ENCODE results near the gene CLINT1. TPM values are rescaled to one million over a fixed set of nuclear protein-coding genes. Genes with fewer than 3 reads are reported as not detected.

Gene CLINT1
- total and polyA plus RNA-seq, 5 experiments from 2014 or later, result 64.7 to 75.5 (median 65.7) TPM

DNA sequence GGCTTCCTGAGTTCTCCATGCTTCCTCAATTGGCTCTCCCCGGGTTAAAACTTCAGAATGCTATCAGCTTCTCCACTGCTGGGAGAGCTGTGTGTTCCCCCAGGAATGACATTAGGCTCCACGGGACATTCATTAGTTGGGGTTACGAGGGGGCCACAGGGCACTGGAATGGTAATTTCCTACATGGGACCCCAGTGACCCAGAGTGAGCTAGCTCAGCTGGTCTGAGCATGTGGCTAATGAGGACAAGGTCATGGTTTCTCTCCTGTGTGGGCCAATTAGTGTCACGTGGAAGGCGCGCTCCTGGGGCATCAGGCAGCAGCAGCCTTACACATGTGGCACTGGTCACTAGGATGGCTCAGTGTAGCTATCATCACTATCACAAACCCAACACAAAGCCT lies 94.4 kb downstream of the CLINT1 start:
- H3K27me3 Mint-ChIP-seq, result peaks cover 0 to 1% (median 0%) of the 10 kb centered on the region in 5 donors
- no peak for DNase-seq
- ATAC-seq, result no peak
- H3K36me3 Mint-ChIP-seq, result peaks cover 0 to 6% (median 0%) of the 10 kb centered on the region in 3 donors
- H3K27ac Mint-ChIP-seq, result no peak overlapping the region
- POLR2A ChIA-PET, result no interaction called here
- H3K4me3 Mint-ChIP-seq, result no peak overlapping the region
- H3K9me3 Mint-ChIP-seq, result no peaks in the 10 kb centered on the region
- peaks cover 0 to 6% (median 2%) of the 10 kb centered on the region in 4 donors for H3K4me1 Mint-ChIP-seq

GRCh38 chr5:157761690-157762621 lies 97.0 kb downstream of the CLINT1 start:
- H3K27ac Mint-ChIP-seq, result no peak overlapping the region
- H3K36me3 Mint-ChIP-seq, result peaks cover 0 to 19% (median 5%) of the 10 kb centered on the region in 3 donors

GRCh38 chr5:157758706-157759105 lies 100.2 kb downstream of the CLINT1 start:
- peaks cover 0 to 6% (median 2%) of the 10 kb centered on the region in 4 donors for H3K4me1 Mint-ChIP-seq

More at GRCh38 chr5:157761690-157762621, 97.0 kb downstream of the CLINT1 start:
- ATAC-seq (peak; percentile 81 to 90), DNase-seq (peak in 4 of 10 donors; percentile 17 to 42 (median 40))
- no peaks in the 10 kb centered on the region for H3K27me3 Mint-ChIP-seq
- peaks cover 0 to 6% (median 2%) of the 10 kb centered on the region in 4 donors for H3K4me1 Mint-ChIP-seq
- H3K4me3 Mint-ChIP-seq, result no peak overlapping the region
- no peaks in the 10 kb centered on the region for H3K9me3 Mint-ChIP-seq
- POLR2A ChIA-PET, result no interaction called here

DNA sequence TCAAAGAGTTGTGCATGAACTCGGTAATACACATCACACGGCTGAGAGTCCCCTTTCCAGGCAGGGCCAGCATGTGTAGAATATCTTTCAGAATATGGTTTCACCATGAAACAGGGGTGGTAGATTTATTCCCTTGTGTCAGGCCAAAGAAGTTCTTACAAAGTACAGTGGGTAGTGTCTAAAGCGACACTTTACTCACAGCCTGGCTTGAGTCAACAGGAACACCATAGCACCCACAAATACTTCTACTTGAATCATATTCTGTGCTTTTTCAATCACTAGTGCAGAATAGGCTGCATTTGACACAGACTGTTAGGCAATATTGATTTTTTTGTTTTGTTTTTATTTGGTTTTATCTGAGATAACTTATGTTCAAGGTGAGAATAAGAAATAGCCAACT lies 102.8 kb downstream of the CLINT1 start:
- H3K36me3 Mint-ChIP-seq, result peaks cover 0 to 68% (median 26%) of the 10 kb centered on the region in 3 donors
- POLR2A ChIA-PET, result no interaction called here
- no peak for ATAC-seq

More at GRCh38 chr5:157758706-157759105, 100.2 kb downstream of the CLINT1 start:
- H3K9me3 Mint-ChIP-seq, result no peaks in the 10 kb centered on the region
- DNase-seq, result no peak
- H3K36me3 Mint-ChIP-seq, result peaks cover 0 to 46% (median 17%) of the 10 kb centered on the region in 3 donors
- H3K4me3 Mint-ChIP-seq, result no peak overlapping the region
- peak overlapping the region in 2 of 10 donors; percentile 10 to 11 for H3K27ac Mint-ChIP-seq
- H3K27me3 Mint-ChIP-seq, result no peaks in the 10 kb centered on the region
- POLR2A ChIA-PET, result no interaction called here
- no peak for ATAC-seq

GRCh38 chr5:157750320-157750719 lies 108.6 kb downstream of the CLINT1 start:
- POLR2A ChIA-PET, result no interaction called here
- Mint-ChIP-seq H3K9me3 (no peaks in the 10 kb centered on the region), H3K4me3 (no peak overlapping the region), H3K27ac (no peak overlapping the region), H3K4me1 (peaks cover 2 to 5% (median 4%) of the 10 kb centered on the region in 4 donors), H3K27me3 (no peaks in the 10 kb centered on the region), H3K36me3 (peaks cover 0 to 34% (median 14%) of the 10 kb centered on the region in 3 donors)
- ATAC-seq (no peak), DNase-seq (no peak)

More for the DNA sequence above, 102.8 kb downstream of the CLINT1 start:
- Mint-ChIP-seq H3K9me3 (no peaks in the 10 kb centered on the region), H3K27me3 (no peaks in the 10 kb centered on the region), H3K4me3 (no peak overlapping the region), H3K27ac (no peak overlapping the region), H3K4me1 (no peaks in the 10 kb centered on the region)
- DNase-seq, result no peak

GRCh38 chr5:157749462-157749799 lies 109.5 kb downstream of the CLINT1 start:
- no peaks in the 10 kb centered on the region for H3K9me3 Mint-ChIP-seq

GRCh38 chr5:157748760-157749461 lies 110.0 kb downstream of the CLINT1 start:
- POLR2A ChIA-PET, result no interaction called here
- Mint-ChIP-seq H3K4me3 (no peak overlapping the region), H3K4me1 (peaks cover 9 to 16% (median 15%) of the 10 kb centered on the region in 4 donors), H3K9me3 (no peaks in the 10 kb centered on the region), H3K27ac (no peak overlapping the region), H3K36me3 (peaks cover 0 to 22% (median 9%) of the 10 kb centered on the region in 3 donors), H3K27me3 (no peaks in the 10 kb centered on the region)
- no peak for DNase-seq
- no peak for ATAC-seq

More at GRCh38 chr5:157749462-157749799, 109.5 kb downstream of the CLINT1 start:
- H3K4me3 Mint-ChIP-seq, result no peak overlapping the region
- H3K27me3 Mint-ChIP-seq, result no peaks in the 10 kb centered on the region
- peaks cover 6 to 13% (median 12%) of the 10 kb centered on the region in 4 donors for H3K4me1 Mint-ChIP-seq
- H3K27ac Mint-ChIP-seq, result no peak overlapping the region
- no peak for ATAC-seq
- peaks cover 0 to 27% (median 9%) of the 10 kb centered on the region in 3 donors for H3K36me3 Mint-ChIP-seq
- DNase-seq, result no peak
- POLR2A ChIA-PET, result no interaction called here

- ATAC-seq, result no peak
- Mint-ChIP-seq H3K4me1 (peaks cover 9 to 19% (median 17%) of the 10 kb centered on the region in 4 donors), H3K27ac (no peak overlapping the region), H3K27me3 (no peaks in the 10 kb centered on the region), H3K36me3 (peaks cover 0 to 15% (median 4%) of the 10 kb centered on the region in 3 donors), H3K4me3 (no peak overlapping the region), H3K9me3 (no peaks in the 10 kb centered on the region)
- no peak for DNase-seq
- POLR2A ChIA-PET, result interaction anchor here (0.7 kb wide), 1 partner anchor 364 kb away, joined by 3 read pairs; no protein-coding TSS in a partner anchor
Measured at GRCh38 chr5:157747766-157748700, 110.9 kb downstream of the CLINT1 start.

- H3K9me3 Mint-ChIP-seq, result no peaks in the 10 kb centered on the region
- no peak overlapping the region for H3K4me3 Mint-ChIP-seq
- H3K36me3 Mint-ChIP-seq, result peaks cover 0 to 8% (median 1%) of the 10 kb centered on the region in 3 donors
- ATAC-seq (no peak), DNase-seq (no peak)
- POLR2A ChIA-PET, result interaction anchor here (0.6 kb wide), 1 partner anchor 660 kb away, joined by 3 read pairs; no protein-coding TSS in a partner anchor
- H3K27me3 Mint-ChIP-seq, result no peaks in the 10 kb centered on the region
- H3K4me1 Mint-ChIP-seq, result peaks cover 12 to 23% (median 18%) of the 10 kb centered on the region in 4 donors
- H3K27ac Mint-ChIP-seq, result no peak overlapping the region
Measured at GRCh38 chr5:157747173-157747740, 111.7 kb downstream of the CLINT1 start.

DNA sequence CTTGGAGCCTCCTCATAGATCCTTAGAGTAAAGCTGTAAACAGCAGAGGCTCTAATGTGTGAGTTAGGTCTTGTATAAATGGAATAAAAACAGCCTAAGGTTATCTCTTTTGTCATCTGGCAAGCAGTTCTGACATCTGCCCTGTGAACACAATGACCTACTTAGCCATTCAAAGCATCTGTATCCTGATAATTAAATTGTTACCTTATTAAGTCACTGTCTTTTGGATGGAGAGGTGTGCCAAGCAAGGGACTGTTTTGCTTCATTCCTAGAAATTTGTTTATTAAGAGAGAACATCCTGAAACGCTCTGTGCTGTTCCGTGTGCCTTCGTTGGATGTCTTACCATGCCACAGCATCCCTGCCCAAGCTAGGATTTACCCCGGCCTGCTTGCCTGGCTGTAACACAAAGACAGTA lies 113.9 kb downstream of the CLINT1 start:
- H3K4me3 Mint-ChIP-seq, result peak overlapping the region in 9 of 10 donors; percentile 9 to 98 (median 90)
- H3K27me3 Mint-ChIP-seq, result no peaks in the 10 kb centered on the region
- peak overlapping the region in 3 of 10 donors; percentile 85 to 95 (median 89) for H3K27ac Mint-ChIP-seq
- H3K36me3 Mint-ChIP-seq, result peaks cover 0 to under 1% (median 0%) of the 10 kb centered on the region in 3 donors
- H3K4me1 Mint-ChIP-seq, result peaks cover 12 to 25% (median 20%) of the 10 kb centered on the region in 4 donors
- ATAC-seq, result no peak
- DNase-seq, result no peak
- H3K9me3 Mint-ChIP-seq, result no peaks in the 10 kb centered on the region
- POLR2A ChIA-PET, result no interaction called here

All from naive thymus-derived CD8-positive, alpha-beta T cell (primary cell).